ENCODE measurements around the gene ICA1.
"Not testable (repeated sequence)": the region's sequence is repeated elsewhere in the genome, so short reads cannot be mapped to it uniquely, and the experiment has no call there.

The ICA1 gene

DNA sequence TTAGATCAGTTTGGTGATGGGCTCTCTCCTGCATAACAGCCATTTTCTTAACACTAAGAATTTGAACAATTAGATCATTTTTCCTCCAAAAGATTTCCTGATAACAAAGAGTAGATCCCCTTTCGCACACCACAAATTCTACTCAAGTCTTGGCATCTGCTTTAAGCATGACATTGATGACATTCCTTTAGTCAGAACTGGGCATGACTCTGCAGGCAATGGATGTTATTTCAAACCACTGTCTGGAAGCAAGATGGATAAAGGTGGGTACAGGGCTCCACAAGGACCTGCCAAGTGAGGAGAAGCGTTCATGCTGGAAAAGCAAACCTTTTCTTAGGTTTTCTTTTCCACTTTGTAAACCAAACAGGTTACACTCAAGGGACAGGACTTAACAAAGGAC lies 169.8 kb downstream of the ICA1 start:
- no peak for DNase-seq (ENCODE audit: low spot score)

DNA sequence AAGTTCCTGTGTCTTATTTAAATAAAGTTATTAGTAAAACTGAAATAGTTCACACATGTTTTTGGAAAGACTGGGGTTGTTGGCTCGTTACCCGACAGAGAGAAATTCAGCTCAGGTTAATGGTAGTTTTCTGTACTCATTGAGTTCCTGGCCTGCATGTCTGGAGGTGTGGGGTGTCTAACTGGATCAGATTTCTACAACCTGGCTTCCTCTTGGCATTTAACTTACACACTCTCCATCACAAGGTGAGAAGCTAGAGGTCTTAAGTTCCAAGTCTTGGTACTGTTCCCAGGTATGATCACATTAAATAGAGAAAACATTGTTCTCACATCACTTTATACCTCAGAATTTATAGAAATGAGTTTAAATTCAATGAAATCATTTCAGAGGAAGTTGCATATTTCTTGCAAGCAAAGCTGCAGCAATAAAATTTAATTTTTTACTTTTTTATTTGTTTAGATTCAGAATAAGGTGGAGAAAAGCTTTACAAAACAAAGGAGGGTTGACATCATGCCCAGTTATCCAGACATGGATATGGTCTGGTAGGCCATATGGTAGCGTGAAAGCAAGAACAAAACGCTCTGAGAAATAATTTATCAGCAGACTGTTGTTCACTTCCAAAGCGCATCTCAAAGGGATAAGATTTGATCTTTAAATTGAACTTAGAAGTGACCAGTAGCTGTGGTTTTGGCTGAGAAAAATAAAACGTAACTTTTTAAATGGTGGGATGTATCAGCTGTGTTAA lies 172.8 kb downstream of the ICA1 start:
- DNase-seq (ENCODE audit: low spot score) = no peak

DNA sequence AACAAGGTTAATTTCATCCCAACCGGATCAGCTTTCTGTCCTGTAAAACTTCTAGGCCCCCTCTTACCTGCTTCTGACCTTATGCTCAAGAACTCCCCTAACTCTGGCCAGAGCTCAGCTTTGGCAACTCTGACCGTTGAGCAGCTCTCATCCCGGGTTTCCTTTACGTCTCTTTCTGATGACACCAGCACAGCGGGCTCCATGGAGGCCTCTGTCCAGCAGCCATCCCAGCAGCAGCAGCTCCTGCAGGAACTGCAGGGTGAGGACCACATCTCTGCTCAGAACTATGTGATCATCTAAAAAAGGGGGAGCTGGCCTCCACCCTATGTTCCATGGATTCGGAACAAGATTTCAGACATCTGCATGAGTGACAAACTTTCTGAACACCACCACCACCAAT lies 175.7 kb downstream of the ICA1 start:
- no peak for DNase-seq (ENCODE audit: low spot score)

DNA sequence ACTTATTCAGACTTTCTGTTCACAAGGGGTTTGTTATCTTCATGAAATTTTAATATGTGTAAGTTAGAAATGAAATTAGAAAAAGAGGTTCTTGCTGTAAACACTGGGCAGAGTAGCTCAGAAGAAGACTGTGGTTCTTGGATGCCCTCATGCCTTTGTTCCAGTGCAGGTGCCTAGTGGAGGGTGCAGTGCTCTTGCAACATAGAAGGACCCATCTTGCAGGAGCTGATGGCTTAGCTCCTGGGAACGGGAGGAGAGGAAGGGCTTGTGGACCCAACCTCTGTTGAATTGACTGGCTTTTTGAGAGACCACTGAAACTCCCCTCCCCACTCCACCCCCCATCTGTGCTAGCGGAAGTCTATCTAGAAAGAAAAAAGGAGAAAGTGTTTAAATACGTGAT lies 176.5 kb downstream of the ICA1 start:
- DNase-seq (ENCODE audit: low spot score) = no peak

DNA sequence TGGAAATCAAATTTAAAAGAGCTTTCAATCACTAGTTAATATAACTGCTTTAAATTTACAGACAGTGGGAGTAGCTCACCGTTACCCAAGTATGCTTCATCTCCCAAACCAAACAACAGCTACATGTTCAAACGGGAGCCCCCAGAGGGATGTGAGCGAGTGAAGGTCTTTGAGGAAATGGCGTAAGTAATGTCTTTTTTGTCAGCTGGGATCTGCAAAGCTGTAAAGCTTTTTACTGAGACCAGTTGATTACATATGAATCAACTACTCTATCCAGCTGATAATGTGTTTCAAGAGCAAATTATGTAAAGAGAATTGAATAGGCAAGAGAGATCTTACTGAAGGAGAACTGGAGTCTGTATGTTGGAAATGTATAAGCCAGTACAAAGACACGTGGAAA lies 177.1 kb downstream of the ICA1 start:
- DNase-seq (ENCODE audit: low spot score) = no peak

DNA sequence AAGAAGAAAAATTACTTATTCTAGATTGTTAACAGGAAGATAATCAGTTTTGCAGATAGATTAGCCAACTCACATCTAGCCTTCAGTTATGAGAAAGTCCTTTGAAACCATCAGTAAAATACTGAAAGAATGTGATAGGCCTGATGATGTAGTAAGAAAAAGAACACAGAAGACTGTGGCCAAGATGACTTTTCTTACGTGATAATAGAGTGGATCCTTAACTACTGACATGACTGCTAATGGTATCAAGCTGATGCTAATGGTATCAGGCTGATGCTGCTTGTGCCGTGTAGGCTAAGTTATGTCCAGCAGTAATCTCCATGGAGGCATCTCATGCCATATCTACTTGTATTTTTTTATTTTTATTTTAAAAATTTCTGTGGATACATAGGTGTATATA lies 179.2 kb downstream of the ICA1 start:
- no peak for DNase-seq (ENCODE audit: low spot score)

DNA sequence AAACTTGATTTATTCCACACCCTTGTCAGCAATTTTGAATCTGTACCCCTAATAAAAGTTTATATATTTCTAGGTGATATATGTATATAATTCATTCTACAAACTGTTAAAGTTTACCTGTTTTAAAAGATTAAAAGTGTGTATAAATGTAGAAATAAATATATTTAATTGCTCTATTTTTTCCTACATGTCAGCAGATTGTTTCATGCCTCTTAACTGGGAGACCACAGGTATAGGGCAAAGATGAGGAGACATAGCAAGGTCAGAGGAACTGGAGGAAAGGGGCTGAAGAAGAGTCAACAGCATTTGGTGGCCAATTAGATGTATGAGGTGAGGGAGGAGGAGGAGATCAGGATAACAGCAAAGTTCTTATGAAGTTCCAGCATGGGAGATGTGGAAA lies 183.5 kb downstream of the ICA1 start:
- no peak for DNase-seq (ENCODE audit: low spot score)

DNA sequence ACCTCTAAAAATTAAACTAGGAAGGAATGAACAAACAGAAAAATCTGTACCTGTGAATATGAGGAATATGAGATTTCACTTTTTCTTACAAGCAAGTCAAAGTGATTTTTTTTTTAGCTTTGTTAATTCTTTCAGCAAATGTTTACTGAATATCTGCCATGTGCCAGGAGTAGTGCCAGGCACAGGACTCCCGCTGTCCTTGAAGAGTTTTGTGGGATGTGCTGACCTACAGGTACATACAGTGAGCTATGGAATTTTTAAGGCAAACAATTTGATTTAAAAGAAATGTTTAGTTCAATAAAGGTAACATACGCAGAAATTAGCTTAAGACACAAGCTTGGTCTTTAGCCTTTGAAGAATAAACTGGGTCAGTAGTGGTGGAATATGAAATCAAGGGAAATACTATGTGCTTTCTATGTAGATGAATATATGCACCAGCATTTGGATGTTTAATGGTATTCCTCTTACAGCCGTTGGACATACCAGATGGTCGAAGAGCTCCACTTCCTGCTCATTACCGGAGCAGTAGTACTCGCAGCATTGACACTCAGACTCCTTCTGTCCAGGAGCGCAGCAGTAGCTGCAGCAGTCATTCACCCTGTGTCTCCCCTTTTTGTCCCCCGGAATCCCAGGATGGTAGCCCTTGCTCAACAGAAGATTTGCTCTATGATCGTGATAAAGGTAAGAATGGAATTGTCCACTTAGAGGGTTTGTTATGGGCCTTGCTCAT lies 191.4 kb downstream of the ICA1 start:
- DNase-seq (ENCODE audit: low spot score) = no peak

DNA sequence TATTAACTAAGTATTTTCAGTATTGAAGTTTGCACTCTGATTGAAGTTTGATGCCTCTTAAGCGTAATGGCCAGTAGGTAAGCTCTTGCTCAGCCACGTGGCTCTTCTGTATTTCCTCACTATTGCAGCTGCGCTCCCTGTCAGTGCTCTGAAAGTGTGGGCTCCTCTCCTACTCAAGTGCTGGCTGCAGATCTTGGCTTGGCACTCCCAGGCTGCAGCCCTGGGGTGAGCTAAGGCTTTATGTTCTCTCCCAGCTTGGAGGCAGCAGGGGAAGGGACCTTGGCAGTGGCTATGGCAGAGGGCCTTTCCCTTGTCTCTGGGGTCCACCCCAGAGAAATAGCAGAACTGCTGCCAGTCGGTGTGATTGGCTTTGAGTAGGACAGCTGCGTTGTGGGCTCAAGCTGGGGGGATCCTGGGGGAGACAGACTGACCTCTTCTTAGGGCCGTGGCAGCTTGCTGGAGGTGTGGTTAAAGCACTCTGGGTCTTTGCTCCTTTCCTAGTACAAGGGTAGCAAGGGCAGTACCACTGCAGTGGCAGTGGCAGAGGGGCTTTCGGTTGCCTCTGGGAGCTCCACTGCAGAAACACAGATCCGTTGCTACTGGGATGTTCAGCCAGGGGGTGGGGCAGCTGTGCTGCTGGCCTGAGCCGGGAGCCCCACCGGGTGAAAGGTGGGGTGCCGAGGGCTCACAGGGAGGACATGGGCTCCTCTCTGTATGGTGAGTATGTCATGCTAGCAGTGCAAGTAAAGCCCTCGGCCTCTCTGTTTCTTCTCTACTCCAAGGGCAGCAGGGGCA lies 192.9 kb downstream of the ICA1 start:
- DNase-seq (ENCODE audit: low spot score) = no peak

DNA sequence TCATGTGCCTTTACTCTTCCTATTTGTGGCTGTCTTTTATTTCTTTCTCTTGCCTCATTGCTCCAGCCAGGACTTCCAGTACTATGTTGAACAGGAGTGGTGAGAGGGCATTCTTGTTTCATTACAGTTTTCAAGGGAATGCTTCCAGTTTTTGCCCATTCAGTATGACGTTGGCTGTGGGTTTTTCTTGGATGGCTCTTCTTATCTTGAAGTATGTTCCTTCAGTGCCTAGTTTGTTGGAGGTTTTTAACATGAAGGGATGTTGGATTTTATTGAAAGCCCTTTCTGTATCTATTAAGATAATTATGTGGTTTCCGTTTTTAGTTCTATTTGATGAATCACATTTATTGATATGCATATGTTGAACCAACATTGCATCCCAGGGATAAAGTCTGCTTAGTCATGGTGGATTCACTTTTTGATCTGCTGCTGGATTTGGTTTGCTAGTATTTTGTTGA lies 196.6 kb downstream of the ICA1 start:
- no peak for DNase-seq (ENCODE audit: low spot score)

DNA sequence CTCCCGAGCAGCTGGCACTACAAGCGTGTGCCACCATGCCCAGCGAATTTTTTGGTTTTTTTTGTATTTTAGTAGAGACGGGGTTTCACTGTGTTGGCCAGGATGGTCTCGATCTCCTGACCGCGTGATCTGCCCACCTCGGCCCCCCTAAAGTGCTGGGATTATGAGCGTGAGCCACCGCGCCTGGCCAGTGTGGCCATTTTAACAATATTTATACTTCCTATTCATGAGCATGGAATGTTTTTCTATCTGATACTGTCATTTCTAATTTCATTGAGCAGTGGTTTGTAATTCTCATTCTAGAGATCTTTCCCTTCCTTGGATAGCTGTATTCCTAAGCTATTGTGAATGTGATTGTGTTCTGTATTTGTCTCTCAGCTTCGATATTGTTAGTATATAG lies 197.1 kb downstream of the ICA1 start:
- no peak for DNase-seq (ENCODE audit: low spot score)

DNA sequence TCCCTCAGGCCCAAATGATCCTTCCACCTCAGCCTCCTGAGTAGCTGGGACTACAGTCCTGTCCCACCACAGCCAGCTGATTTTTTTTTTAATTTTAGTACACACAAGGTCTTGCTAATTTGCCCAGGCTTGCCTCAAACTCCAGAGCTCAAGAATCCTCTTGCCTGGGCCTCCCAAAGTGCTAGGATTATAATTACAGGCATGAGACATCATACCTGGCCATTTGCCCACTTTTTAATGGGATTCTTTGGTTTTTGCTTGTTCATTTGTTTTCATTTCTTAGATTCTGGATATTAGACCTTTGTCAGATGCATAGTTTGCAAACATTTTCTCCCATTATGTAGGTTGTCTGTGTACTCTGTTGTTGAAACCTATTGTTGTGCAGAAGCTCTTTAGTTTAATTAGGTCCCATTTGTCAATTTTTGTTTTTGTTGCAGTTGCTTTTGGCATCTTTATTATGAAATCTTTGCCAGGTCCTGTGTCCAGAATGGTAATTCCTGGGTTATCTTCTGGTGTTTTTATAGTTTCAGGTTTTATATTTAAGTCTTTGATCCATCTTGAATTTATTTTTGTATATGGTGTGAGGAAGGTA lies 198.2 kb downstream of the ICA1 start:
- DNase-seq (ENCODE audit: low spot score) = no peak

DNA sequence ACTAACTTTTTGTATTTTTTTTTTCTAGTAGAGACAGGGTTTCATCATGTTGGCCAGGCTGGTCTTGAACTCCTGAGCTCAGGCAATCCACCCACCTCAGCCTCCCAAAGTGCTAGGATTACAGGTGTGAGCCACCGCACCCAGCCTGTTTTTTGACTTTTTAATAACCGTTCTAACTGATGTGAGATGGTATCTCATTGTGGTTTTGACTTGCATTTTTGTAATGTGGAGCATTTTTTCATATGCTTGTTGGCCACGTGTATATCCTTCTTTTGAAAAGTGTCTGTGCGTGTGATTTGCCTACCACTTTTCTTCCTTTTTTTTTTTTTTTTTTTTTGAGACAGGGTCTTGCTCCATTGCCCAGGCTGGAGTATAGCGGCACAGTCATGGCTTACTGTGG lies 198.7 kb downstream of the ICA1 start:
- not testable (repeated sequence) for DNase-seq (ENCODE audit: low spot score)

Measured in kidney capillary endothelial cell (primary cell).